Erythroblast (primary cell): ENCODE measurements around the gene LGALSL.

ENCODE experiments used
- GATA1 ChIP-seq: IDR thresholded peaks from 2 replicates; pipeline ENCODE4 v1.6.1; 2011; ENCODE audit warnings: low read depth, mild to moderate bottlenecking, control low read depth, low read length, moderate library complexity
- POLR2A ChIP-seq: IDR thresholded peaks from 2 replicates; pipeline ENCODE4 v1.6.1; 2011; ENCODE audit warnings: mild to moderate bottlenecking, low read length

- TF ChIP-seq POLR2A (no peak), GATA1 (no peak)
Observed at GRCh38 chr2:64481665-64482064, 27.7 kb downstream of the LGALSL start.
